GM04503 (cell line): ENCODE data around the gene TRO.

Experiments used
- DNase-seq: peaks from one replicate; pipeline ENCODE4 v3.0.0-alpha.2; 2012; ENCODE audit warnings: low read depth

TRO gene

DNA sequence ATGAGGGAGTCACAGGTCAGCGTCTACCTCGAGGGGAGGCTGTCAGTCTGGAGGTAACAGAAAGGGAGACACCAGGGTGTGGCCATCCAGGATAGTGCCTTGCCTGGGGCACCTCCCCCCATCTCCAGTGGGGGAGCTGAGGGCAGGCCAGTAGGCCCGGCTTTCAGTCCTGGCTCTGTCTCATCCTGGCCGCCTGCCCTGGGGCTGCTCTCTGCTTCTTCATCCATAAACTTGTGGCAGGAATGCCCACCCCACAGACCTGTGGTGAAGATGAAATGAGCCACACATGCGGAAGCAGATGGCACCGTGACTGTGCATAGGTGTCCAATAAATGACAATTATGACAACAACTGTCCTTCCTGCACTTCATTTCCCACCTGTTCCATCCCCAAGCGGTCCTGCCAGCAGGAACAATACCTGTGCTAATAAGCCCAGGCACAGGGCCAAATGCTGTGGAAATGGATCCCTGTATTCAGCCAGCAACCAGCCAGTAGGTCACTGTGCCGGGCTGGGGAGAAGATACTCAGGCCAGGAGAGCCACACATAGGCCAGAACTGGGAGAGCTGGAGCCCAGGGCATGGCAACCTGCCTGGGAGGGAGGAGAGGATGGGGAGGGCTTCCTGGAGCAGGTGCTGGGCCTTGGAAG lies 30.2 kb downstream of the TRO start:
- DNase-seq: no peak

DNA sequence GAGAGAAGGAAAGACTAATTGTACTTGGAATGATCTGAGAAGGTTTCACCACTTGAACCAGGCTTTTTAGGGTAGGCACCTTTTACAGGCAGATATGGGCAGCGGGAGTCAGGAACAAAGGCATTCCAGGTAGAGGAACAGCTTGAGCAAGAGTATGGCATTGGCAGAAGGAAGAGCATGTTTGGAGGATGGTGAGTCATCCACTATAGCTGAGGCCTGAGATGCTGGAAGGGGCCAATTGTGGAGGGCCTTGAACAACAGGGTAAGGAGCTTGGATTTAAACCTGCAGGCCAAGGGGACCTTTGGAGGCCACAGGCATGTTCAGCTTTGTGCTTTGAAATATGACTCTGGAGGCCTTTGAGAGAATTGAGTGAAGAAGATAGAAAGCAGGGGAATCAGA lies 41.1 kb downstream of the TRO start:
- no peak for DNase-seq

DNA sequence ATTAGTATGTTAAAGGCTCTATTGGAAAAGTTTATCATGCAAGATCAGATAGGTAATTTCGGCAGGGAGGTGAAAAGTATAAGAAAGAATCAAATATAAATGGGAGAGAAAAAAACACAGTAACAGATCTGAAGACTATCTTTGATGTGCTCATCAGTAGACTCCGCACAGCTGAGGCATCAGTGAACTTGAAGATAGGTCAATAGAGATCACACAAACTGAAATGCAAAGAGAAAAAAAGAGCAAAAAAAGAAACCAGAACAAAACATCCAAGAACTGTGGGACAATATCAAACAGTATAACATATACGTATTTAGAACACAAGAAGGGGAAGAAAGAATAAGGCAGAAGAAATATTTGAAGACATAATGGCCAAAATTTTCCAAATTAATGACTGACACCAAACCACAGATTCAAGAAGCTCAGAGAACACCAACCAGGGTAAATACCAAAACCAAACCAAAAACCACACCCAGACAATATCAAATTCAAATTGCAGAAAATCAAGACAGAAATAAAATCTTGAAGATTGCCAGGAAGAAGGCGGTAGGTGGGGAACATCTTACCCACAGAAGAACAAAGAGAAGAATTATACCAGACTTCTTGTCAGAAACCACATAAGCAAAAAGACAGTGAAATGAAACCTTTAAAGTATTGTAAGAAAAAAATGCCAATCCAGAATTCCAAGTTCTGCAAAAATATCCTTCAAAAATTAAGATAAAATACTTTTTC lies 44.3 kb downstream of the TRO start:
- DNase-seq: no peak

DNA sequence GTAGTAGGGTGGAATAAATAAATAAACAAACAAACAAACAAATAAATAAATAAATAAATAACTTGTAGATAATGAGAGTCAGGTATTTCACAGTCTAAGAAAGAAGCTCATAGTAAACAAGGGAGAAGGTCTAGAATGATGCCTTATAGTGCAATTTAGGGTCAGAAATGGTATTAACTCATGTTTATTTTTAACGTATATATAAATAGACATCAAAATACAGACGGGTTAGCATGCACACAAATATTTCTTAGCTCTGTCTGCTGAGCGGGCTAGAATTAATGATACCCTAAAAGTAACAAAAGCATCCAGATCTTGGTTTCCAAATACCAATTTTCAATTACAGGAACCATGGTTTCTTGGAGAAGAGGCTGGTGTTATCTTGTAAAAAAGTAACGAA lies 56.8 kb downstream of the TRO start:
- no peak for DNase-seq

DNA sequence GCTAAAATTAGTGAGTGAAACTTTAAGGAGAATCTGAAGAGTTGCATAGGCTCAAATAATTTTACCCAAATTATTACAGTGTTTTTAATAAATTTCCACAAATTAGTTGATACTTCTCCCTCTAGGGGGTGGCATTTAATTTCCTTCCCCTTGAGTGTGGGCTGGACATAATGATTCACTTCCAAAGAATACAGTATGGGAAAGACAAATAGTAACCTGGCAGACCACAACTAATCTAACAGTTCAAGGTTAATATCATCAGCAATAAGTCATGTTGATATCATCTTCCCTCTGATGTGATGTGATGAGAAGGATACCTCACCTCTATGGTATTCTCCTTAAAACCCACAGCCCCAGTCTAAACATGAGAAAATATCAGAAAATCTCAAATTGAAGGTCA lies 57.8 kb downstream of the TRO start:
- no peak for DNase-seq

DNA sequence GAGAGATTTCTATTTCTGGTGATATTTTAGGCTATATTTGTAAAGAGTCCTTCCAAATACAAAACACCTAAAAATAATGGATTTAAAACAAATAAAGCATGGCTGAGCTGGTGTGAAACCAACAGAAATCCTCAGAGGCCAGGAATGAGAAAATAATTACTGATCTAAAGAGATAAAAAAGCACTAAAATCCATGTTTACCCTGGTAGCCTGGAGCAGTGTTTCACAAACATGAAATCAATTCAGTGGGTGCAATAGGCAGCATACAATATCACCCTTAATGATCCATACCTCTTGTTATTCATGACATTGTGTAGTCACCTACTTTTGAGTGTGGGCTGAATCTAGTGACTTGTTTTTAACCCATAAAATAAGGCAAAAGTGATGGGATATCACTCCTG lies 58.8 kb downstream of the TRO start:
- no peak for DNase-seq

DNA sequence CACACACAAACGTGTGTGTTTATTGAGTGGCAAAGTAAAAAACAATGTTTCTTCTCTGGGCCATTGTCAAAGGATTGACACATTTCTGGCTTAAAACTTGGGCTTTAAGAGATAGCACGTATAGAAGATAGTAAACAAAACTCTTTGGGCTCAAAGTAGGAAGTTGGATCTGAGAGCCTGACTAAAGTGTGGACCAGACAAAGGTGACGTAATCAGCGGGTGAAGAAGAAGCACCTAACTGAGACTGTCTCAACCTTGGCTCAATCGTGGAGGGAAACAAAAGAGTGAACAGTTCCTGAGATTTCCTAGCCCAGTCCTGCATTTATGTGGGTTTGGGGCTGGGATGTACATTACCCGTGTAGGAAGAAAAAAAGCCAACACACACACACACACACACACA lies 59.7 kb downstream of the TRO start:
- no peak for DNase-seq
